HEK293T (cell line): ENCODE data around the gene CD164L2.

Experiments used
- ARNT ChIP-seq: fragments of 450-650 bp; IDR thresholded peaks from 2 replicates; pipeline ENCODE4 v1.6.1; 2017; ENCODE audit warnings: mild to moderate bottlenecking
- FOXA1 ChIP-seq: fragments of 450-650 bp; IDR thresholded peaks from 2 replicates; pipeline ENCODE4 v1.6.1; 2016; ENCODE audit warnings: mild to moderate bottlenecking
- FOXK2 ChIP-seq: fragments of 450-650 bp; IDR thresholded peaks from 2 replicates; pipeline ENCODE4 v1.6.1; 2016; ENCODE audit warnings: mild to moderate bottlenecking
- NFRKB ChIP-seq: fragments of 450-650 bp; IDR thresholded peaks from 2 replicates; pipeline ENCODE4 v1.6.1; 2016; ENCODE audit warnings: mild to moderate bottlenecking, moderate library complexity
- PKNOX1 ChIP-seq: fragments of 450-650 bp; IDR thresholded peaks from 2 replicates; pipeline ENCODE4 v1.6.1; 2016
- SP1 ChIP-seq: fragments of 450-650 bp; IDR thresholded peaks from 2 replicates; pipeline ENCODE4 v1.6.1; 2017
- TARDBP ChIP-seq: fragments of 450-650 bp; IDR thresholded peaks from 2 replicates; pipeline ENCODE4 v1.6.1; 2016

- TF ChIP-seq NFRKB: no peak
- TF ChIP-seq SP1: no peak
- TF ChIP-seq PKNOX1: no peak
- TF ChIP-seq FOXK2: no peak
- TF ChIP-seq FOXA1: no peak
- TF ChIP-seq ARNT: no peak
- no peak for TF ChIP-seq TARDBP
Observed at GRCh38 chr1:27418326-27419185, 35.4 kb upstream of the CD164L2 start.
